Fibroblast of lung (primary cell): Measurements from ENCODE around the gene CLN6. TPM values are rescaled to one million over a fixed set of nuclear protein-coding genes. Genes with fewer than 3 reads are reported as not detected.
A peak's percentile ranks its signal among the peaks of the same experiment; 100 is the strongest.

Experiments
- DNase-seq, 2 donors: peaks; one replicate each; pipeline versions ENCODE4 v3.0.0 to v3.0.0-alpha.2; 2010; ENCODE audit warnings: low read depth in 2 of 2
- H2AFZ ChIP-seq: 2 replicates; pipeline ENCODE4 v1.5.1; 2012; ENCODE audit warnings: low read length, control low read depth, inconsistent platforms
- H3K27ac ChIP-seq: 2 replicates; pipeline ENCODE4 v1.5.1; 2011; ENCODE audit warnings: low read length, control low read depth; ENCODE audit not compliant: insufficient read depth
- H3K27me3 ChIP-seq: 2 replicates; pipeline ENCODE4 v1.5.1; 2011; ENCODE audit warnings: mild to moderate bottlenecking, low read length; ENCODE audit not compliant: control insufficient read depth, insufficient read depth
- H3K36me3 ChIP-seq: 2 replicates; pipeline ENCODE4 v1.5.1; 2011; ENCODE audit warnings: low read length; ENCODE audit not compliant: control insufficient read depth, insufficient read depth
- H3K4me1 ChIP-seq: 2 replicates; pipeline ENCODE4 v1.5.1; 2011; ENCODE audit warnings: low read length; ENCODE audit not compliant: control insufficient read depth, insufficient read depth; ENCODE audit errors: extremely low read depth
- H3K4me2 ChIP-seq: 2 replicates; pipeline ENCODE4 v1.5.1; 2011; ENCODE audit warnings: low read length, control low read depth; ENCODE audit not compliant: insufficient read depth; ENCODE audit errors: extremely low read depth
- H3K4me3 ChIP-seq, 4 experiments: fragments of 200-600 bp in 1 of 4; sonication (generic) in 1 of 4; replicated peaks in 1 of 4; 2 replicates each; pipeline ENCODE4 v1.5.1; 2011 to 2016; ENCODE audit warnings: low read length in 4 of 4, low read depth in 3 of 4, mild to moderate bottlenecking in 3 of 4, control low read depth in 2 of 4, inconsistent platforms in 1 of 4, mixed read lengths in 1 of 4; ENCODE audit not compliant: insufficient read depth in 1 of 4; ENCODE audit errors: control extremely low read depth in 1 of 4
- H3K79me2 ChIP-seq: 2 replicates; pipeline ENCODE4 v1.5.1; 2012; ENCODE audit warnings: mild to moderate bottlenecking, low read length, inconsistent platforms; ENCODE audit not compliant: control insufficient read depth, insufficient read depth
- H3K9ac ChIP-seq: 2 replicates; pipeline ENCODE4 v1.5.1; 2011; ENCODE audit warnings: mild to moderate bottlenecking, low read length, control low read depth; ENCODE audit not compliant: insufficient read depth
- H3K9me3 ChIP-seq: 2 replicates; pipeline ENCODE4 v1.5.1; 2012; ENCODE audit warnings: low read depth, low read length; ENCODE audit not compliant: control insufficient read depth, insufficient read depth
- H4K20me1 ChIP-seq: 2 replicates; pipeline ENCODE4 v1.5.1; 2011; ENCODE audit warnings: low read length; ENCODE audit not compliant: control insufficient read depth, insufficient read depth; ENCODE audit errors: extremely low read depth
- EZH2 ChIP-seq: IDR thresholded peaks from 2 replicates; pipeline ENCODE4 v1.5.1; 2012; ENCODE audit warnings: low read length, control low read depth, mild to moderate bottlenecking; ENCODE audit errors: missing control alignments
- polyA plus RNA-seq, 2 donors: library from polyadenylated mRNA; depleted of rRNA in 1 of 2; stranded (reverse) in 1 of 2; unstranded in 1 of 2; fragments of >200 nt; gene quantifications; 2 replicates each; pipeline ENCODE4 v1.2.1, GENCODE V29; 2011 to 2012; ENCODE audit warnings: missing spikeins in 1 of 2
- total RNA-seq: library from RNA; depleted of rRNA; stranded (reverse); fragments of >200 nt; gene quantifications from 2 replicates; pipeline ENCODE4 v1.2.1, GENCODE V29; 2014
- TF ChIP-seq, protein P1 (sequence below), 2 donors: IDR thresholded peaks in 1 of 2; conservative IDR thresholded peaks in 1 of 2; 1 replicate in 1 of 2; 2 replicates in 1 of 2; pipeline ENCODE4 v1.5.1; 2011 to 2012; ENCODE audit warnings: low read length in 2 of 2, control low read depth in 1 of 2, inconsistent platforms in 1 of 2, low read depth in 1 of 2, mild to moderate bottlenecking in 1 of 2

Gene CLN6
- total and polyA plus RNA-seq, 2 donors (not counting 1 experiment from before 2014, with no cell fraction given), result 5.6 to 16.1 TPM

GRCh38 chr15:68231102-68231818 is 1.7 kb upstream of the CLN6 start:
- TF ChIP-seq EZH2, result no peak
- TF ChIP-seq, protein P1, sequence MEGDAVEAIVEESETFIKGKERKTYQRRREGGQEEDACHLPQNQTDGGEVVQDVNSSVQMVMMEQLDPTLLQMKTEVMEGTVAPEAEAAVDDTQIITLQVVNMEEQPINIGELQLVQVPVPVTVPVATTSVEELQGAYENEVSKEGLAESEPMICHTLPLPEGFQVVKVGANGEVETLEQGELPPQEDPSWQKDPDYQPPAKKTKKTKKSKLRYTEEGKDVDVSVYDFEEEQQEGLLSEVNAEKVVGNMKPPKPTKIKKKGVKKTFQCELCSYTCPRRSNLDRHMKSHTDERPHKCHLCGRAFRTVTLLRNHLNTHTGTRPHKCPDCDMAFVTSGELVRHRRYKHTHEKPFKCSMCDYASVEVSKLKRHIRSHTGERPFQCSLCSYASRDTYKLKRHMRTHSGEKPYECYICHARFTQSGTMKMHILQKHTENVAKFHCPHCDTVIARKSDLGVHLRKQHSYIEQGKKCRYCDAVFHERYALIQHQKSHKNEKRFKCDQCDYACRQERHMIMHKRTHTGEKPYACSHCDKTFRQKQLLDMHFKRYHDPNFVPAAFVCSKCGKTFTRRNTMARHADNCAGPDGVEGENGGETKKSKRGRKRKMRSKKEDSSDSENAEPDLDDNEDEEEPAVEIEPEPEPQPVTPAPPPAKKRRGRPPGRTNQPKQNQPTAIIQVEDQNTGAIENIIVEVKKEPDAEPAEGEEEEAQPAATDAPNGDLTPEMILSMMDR (conservative IDR thresholded peaks at IDR 0.05 in 1 of 2, IDR thresholded peaks at IDR 0.05 in 1 of 2; ENCODE audit: low read depth in 1 of 2, low read length in 2 of 2), result no peak
- no peaks in the 10 kb centered on the region for H4K20me1 ChIP-seq
- no peak overlapping the region for H2AFZ ChIP-seq
- H3K4me1 ChIP-seq, result peaks cover 3% of the 10 kb centered on the region
- H3K36me3 ChIP-seq, result no peaks in the 10 kb centered on the region
- H3K27ac ChIP-seq, result no peak overlapping the region
- no peaks in the 10 kb centered on the region for H3K9me3 ChIP-seq
- H3K4me2 ChIP-seq, result no peak overlapping the region
- no peak overlapping the region for H3K9ac ChIP-seq
- peaks cover 22% of the 10 kb centered on the region for H3K79me2 ChIP-seq
- peak in 1 of 2 donors; percentile 3 for DNase-seq
- H3K4me3 ChIP-seq, result no peak overlapping the region
- H3K27me3 ChIP-seq, result no peaks in the 10 kb centered on the region

- TF ChIP-seq, protein P1 (conservative IDR thresholded peaks at IDR 0.05 in 1 of 2, IDR thresholded peaks at IDR 0.05 in 1 of 2; ENCODE audit: low read depth in 1 of 2, low read length in 2 of 2), result no peak
- no peak for TF ChIP-seq EZH2
- Histone ChIP-seq H3K36me3 (no peaks in the 10 kb centered on the region), H2AFZ (peak overlapping the region; percentile 93), H3K4me3 (peak overlapping the region; percentile 65 to 96 (median 76)), H3K27ac (peak overlapping the region; percentile 82), H3K4me2 (peak overlapping the region; percentile 73), H3K4me1 (peaks cover 3% of the 10 kb centered on the region), H3K9ac (no peak overlapping the region), H3K9me3 (no peaks in the 10 kb centered on the region), H3K27me3 (no peaks in the 10 kb centered on the region), H3K79me2 (peaks cover 23% of the 10 kb centered on the region), H4K20me1 (no peaks in the 10 kb centered on the region)
- no peak for DNase-seq
These were observed 901 bp upstream of the CLN6 start for GRCh38 chr15:68230157-68231100.

GRCh38 chr15:68228971-68229385 is 550 bp downstream of the CLN6 start:
- Histone ChIP-seq H2AFZ (peak overlapping the region; percentile 86), H3K79me2 (peaks cover 31% of the 10 kb centered on the region), H3K27me3 (no peaks in the 10 kb centered on the region), H3K27ac (peak overlapping the region; percentile 82), H3K9me3 (no peaks in the 10 kb centered on the region), H3K4me3 (peak overlapping the region; percentile 64 to 96 (median 84)), H3K4me1 (peaks cover 3% of the 10 kb centered on the region), H3K9ac (peak overlapping the region; percentile 86), H4K20me1 (no peaks in the 10 kb centered on the region), H3K36me3 (no peaks in the 10 kb centered on the region), H3K4me2 (peak overlapping the region; percentile 96)
- TF ChIP-seq, protein P1 (conservative IDR thresholded peaks at IDR 0.05 in 1 of 2, IDR thresholded peaks at IDR 0.05 in 1 of 2; ENCODE audit: low read depth in 1 of 2, low read length in 2 of 2), result no peak
- TF ChIP-seq EZH2, result no peak
- DNase-seq, result no peak
